ENCODE measurements around the gene PHF12. TPM values are rescaled to one million over a fixed set of nuclear protein-coding genes. Genes with fewer than 3 reads are reported as not detected.
"Not testable (repeated sequence)": the region's sequence is repeated elsewhere in the genome, so short reads cannot be mapped to it uniquely, and the experiment has no call there.

The PHF12 gene
- total RNA-seq, 2 donors from 2014 or later, result 33.1 to 42.3 TPM

DNA sequence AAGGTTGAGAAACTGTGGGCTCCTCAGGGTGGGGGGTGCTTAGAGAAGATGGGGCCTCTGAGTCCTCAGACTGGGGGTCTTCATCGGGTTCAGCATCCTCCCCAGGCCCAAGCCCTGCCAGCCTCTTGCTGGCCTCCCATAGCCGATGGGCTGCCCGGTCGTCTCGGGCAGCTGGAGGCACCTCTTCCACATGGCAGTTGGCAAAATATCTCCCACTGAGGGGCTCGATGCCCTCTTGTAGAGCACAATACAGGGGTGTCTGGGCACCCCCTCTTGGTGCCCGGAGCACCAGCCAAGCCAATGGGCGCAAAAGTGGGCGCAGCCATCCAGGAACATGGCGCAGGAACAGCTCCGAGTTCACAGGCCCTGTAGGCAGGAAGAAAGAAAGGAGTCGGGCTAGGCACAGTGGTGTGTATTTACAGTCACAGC, 52.8 kb downstream of the PHF12 start:
- DNase-seq, result peak in 1 of 2 donors; percentile 23
- intact Hi-C loops (cut with DNase I, micrococcal nuclease), result loop anchor here in 1 of 2 donors (10.0 kb wide), 1 partner anchor 134 kb away; no protein-coding TSS in a partner anchor

GRCh38 chr17:28897769-28898526, 53.4 kb downstream of the PHF12 start:
- DNase-seq (peak in 1 of 2 donors; percentile 49), ATAC-seq (no peak)
- intact Hi-C loops (cut with DNase I, micrococcal nuclease), result loop anchor here in 1 of 2 donors (10.0 kb wide), 1 partner anchor 133 kb away; no protein-coding TSS in a partner anchor

More for the DNA sequence above, 52.8 kb downstream of the PHF12 start:
- ATAC-seq, result no peak

DNA sequence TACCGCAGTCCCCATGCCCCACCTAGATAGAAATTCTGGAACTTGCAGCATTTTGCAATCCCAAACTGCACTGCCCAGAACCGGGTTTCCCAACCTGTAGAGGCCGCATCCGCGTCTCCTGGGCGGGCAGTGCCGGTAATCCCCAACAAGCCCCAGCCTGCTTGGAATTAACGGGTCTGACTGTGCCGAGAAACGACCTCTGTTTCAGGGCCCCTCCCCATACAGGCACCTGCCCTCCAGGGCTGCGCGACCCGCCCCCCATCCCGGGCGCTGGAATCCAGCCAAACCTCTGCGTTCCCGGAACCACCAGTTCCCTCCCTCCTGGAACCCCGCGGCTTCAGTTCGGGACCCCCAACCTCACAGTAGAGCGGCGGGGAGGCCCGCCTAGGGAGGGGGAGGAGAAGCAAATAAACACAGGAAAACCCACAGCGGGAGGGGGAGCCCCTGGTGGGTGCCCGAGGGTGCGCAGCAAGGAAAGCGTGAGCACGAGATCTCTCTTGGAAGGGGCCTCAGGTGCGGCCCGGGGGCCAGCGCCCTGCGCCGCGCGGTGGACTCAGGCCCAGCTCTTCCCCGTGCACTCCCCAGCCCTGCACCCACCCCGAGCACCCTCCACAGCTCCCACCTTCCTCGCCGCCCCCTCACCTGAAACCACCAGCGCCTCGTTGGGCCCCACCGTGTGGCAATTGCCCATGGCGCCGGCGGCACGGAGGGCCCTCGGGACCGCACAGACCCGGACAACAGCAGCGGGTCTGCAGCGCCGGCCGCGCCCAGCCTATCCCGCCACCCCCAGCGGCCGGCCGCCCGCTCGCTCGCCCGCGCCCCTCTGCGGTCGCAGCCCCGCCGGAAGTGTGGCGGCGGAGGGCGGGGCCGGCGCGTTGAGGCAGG, 54.2 kb downstream of the PHF12 start, which contains the start of gene FLOT2:
Gene FLOT2, minus strand, starts transcription at position 850 of the 885 bp plus-strand sequence. Its CDS starts 159 bp downstream, at position 691.
- intact Hi-C loops (cut with DNase I, micrococcal nuclease), result loop anchor here in 1 of 2 donors (10.0 kb wide), 1 partner anchor 132 kb away; no protein-coding TSS in a partner anchor
- peak; percentile 77 for ATAC-seq
- peak; percentile 62 to 77 for DNase-seq

- intact Hi-C loops (cut with DNase I, micrococcal nuclease), result loop anchor here in 1 of 2 donors (10.0 kb wide), 1 partner anchor 132 kb away; no protein-coding TSS in a partner anchor
- no peak for ATAC-seq
- no peak for DNase-seq
Observed at GRCh38 chr17:28896491-28896883, 54.8 kb downstream of the PHF12 start.

- intact Hi-C loops (cut with DNase I, micrococcal nuclease), result loop anchor here in 1 of 2 donors (10.0 kb wide), 1 partner anchor 131 kb away; no protein-coding TSS in a partner anchor
- DNase-seq (no peak), ATAC-seq (no peak)
Observed at GRCh38 chr17:28895794-28896447, 55.4 kb downstream of the PHF12 start.

- not testable (repeated sequence) for ATAC-seq
- intact Hi-C loops (cut with DNase I, micrococcal nuclease), result loop anchor here in 1 of 2 donors (10.0 kb wide), 1 partner anchor 129 kb away; no protein-coding TSS in a partner anchor
- peak in 1 of 2 donors; percentile 42 for DNase-seq
Observed at GRCh38 chr17:28893248-28894183, 57.8 kb downstream of the PHF12 start.

DNA sequence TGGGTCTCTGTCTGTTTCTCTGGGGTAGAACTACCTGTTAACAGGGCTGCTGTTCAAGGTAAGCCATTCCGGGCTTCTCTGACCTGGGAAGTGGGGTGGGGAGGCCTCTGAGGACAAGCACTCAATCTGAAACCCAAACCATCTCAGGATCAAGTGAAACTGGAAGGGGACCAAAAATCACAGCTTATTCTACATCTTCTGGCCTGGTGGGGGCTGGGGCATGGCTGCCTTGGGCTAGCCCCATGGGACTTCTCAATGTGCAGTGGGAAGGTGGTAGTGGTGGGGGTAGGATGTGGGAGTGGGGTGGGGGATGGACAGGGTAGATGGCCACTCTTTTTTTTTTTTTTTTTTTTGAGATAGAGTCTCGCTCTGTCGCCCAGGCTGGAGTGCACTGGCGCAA, 59.3 kb downstream of the PHF12 start:
- no peak for ATAC-seq
- intact Hi-C loops (cut with DNase I, micrococcal nuclease), result loop anchor here in 1 of 2 donors (10.0 kb wide), 1 partner anchor 127 kb away; no protein-coding TSS in a partner anchor

DNA sequence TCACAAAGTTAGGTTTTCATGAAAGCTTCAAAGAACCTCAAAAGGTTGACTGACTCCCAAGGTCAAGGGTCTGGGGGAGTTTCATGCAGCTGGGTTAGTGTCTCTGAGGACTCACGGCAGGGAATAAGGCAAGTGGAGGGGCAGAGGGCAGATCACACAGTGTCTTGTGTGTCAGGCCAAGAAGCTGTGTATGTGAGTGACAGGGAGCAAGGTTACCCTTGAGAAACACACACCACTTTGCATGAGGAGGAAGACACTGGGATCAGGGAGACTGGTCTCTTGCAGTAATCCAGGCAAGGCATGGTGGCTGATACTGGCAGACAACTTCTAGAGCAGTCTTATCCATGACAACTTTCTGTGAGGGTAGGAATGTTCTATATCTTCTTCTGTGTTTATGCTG, 60.1 kb downstream of the PHF12 start:
- intact Hi-C loops (cut with DNase I, micrococcal nuclease), result loop anchor here in 1 of 2 donors (10.0 kb wide), 1 partner anchor 126 kb away; no protein-coding TSS in a partner anchor
- DNase-seq, result no peak
- ATAC-seq, result no peak

More for the DNA sequence above, 59.3 kb downstream of the PHF12 start:
- no peak for DNase-seq

DNA sequence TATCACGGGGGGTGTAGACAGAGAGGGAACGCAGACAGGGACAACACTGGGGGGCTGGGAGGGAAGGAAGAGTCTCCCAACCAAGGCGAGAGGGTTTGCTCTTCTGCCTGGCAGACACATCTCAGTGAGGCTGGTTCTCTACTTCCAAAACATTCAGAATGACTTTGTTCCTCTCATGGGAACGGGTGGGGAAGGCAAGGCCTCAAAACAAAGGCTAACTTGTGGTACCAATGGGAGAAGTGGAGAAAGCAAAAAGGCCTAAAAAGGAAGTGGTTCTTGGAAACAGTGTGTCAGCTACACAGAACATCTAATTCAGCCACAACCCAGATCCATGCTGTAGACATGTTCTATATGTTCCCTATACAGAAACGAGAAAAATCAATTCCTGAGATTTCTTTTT, 61.3 kb downstream of the PHF12 start:
- intact Hi-C loops (cut with DNase I, micrococcal nuclease), result loop anchor here in 1 of 2 donors (10.0 kb wide), 1 partner anchor 125 kb away; no protein-coding TSS in a partner anchor
- DNase-seq (no peak), ATAC-seq (no peak)

DNA sequence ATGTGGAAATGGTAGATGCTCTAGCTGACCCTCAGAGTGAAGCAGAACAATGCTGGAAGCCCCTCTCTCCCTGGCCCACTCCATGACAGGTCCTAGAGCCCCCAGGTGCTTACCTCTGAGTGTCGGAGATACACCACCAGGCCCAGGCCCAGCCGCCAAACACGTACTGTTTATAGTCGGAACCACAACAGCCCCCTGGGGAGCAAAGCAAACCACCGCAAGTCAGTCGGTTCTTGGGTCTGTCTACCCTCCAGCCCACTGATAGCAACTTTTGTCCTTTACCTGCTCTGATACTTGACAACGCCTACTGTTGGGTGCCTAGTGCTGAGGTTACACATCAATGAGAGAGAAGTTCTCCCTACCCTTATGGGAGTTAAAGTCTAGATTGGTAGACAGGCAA, 62.5 kb downstream of the PHF12 start:
- ATAC-seq (no peak), DNase-seq (no peak)
- intact Hi-C loops (cut with DNase I, micrococcal nuclease), result no loop called here

DNA sequence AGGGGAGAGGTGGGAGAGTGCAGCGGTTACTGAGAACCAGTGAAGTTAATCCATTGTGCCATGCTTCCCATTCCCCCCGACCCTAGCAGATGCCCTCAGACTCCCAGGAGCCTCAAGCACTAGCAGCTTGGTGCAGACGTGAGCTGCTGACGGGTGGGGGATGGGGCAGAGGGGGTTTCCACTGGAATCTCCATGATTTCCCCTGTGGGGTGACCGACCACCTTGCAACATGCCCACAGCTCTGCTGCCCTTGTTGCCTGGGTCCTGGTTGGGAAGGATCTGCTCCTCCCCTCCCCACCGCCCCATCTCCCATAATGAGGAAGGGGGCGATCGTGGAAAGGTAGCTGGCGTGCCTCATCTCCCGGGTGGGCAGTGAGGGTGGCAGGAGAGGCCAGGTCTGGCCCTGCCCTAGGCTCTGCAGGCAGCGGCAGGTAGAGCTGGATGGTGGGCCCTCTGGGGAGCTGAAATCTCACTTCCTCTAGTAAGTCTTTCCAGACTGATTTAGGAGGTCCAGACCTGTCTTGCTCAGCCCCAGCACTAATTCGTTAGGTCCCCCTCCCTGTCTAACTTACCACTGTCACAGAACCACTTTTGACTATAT, 63.3 kb downstream of the PHF12 start:
- intact Hi-C loops (cut with DNase I, micrococcal nuclease), result no loop called here
- ATAC-seq (no peak), DNase-seq (no peak)

- ATAC-seq, result no peak
- DNase-seq, result no peak
Observed at GRCh38 chr17:28885951-28886350, 65.4 kb downstream of the PHF12 start.

DNA sequence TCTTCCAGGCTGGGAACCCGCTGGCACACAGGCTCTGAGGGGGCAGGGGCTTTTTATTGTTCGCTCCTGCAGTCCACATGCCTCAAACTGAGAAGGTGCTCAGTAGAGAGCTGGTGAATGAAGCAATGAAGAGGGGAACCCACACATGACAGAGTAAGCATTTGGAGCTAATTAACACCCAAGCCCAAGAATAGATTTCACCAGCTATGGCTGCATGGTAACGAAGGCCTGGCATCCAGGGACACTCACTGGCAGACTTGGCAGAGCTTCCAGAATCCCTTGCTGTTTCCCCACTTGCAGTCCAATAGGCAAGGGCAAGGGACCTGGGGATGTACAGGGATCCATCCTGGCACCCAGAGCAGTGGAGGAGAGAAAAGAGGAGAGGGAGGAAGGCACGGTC, 66.0 kb downstream of the PHF12 start:
- DNase-seq (no peak), ATAC-seq (no peak)
- intact Hi-C loops (cut with DNase I, micrococcal nuclease), result no loop called here

More at GRCh38 chr17:28885951-28886350, 65.4 kb downstream of the PHF12 start:
- intact Hi-C loops (cut with DNase I, micrococcal nuclease), result no loop called here

DNA sequence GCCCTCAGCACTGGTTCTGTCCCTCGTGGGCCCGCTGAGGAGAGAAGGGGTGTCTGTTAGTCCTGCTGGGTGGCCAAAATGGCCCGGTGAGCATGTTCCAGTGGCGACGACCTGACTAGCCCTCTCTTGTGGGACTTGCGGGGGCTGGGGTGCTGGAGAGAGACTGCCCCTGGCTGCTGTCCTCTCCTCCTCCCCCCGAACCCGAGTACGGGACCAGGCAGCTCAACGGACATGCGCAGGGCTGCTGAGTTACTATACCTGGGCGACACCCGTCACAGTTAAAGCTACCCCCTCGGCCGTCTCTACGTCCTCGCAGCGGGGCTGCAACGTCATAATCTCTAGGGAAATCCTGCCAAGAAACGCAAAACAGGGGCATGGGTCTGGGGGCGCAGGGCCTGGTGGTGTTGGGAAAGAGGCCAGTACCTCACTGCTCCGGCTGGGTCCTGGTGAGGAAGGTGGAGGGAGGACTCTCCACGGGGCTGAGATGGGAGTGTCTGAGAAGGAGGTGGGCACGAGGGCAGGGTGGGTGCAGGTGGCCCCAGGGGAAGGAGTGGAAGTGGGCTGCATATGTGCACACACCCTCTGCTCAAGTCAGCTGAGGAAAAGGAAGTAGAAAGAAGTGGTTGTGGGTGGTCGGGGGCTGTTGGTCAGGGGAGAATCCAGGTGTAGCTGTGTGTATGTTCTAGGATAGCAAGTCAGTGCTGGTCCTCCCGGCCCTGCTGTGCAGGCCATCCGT, 67.2 kb downstream of the PHF12 start:
- DNase-seq (no peak), ATAC-seq (no peak)
- intact Hi-C loops (cut with DNase I, micrococcal nuclease), result no loop called here

DNA sequence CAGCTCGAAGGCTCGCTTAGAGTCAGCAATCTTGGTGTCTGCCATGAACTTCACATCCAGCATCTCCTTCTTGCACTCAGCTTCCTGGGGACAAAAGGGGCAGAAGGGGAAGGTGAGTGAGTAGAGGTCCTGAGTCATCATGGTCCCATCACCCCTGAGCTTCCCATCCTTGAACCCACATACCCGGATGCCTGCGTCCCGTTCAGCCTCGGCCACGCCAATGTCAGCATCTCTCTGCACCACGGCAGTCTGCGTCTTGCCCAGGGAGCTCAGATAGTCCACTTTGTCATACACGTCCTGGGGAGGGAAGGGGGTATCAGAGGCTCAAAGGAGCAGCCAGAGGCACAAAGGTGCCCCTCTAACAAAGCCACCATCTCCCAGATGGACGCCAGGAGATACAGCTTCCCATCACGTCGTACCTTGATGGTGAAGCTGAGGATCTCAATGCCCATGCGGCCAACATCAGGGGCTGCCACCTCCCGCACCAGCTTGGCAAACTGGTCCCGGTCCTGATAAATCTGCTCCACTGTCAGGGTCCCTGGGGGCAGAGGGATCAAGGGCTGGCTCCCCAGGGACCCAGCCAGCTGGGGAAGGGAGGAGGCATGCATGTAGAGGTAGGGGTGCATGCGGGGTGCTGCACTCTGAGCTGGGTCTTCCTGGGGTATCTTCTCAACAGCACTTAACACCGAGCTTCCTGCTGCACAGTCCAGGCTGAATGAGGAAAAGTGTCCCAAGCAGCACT, 69.0 kb downstream of the PHF12 start:
- ATAC-seq (no peak), DNase-seq (no peak)
- intact Hi-C loops (cut with DNase I, micrococcal nuclease), result no loop called here
